GM12891 (cell line): ENCODE measurements around the gene TMBIM1.

Experiments used
- PAX5 ChIP-seq: IDR thresholded peaks from 2 replicates; pipeline ENCODE4 v1.6.1; 2011; ENCODE audit warnings: low read length, moderate library complexity, mild to moderate bottlenecking; ENCODE audit not compliant: insufficient read depth, severe bottlenecking
- POLR2A ChIP-seq: IDR thresholded peaks from 2 replicates; pipeline ENCODE4 v1.6.1; 2011; ENCODE audit warnings: low read depth, low read length, control low read depth
- POLR2AphosphoS5 ChIP-seq: IDR thresholded peaks from 2 replicates; pipeline ENCODE4 v1.6.1; 2011; ENCODE audit warnings: low read depth, low read length, control low read depth
- SPI1 ChIP-seq: IDR thresholded peaks from 2 replicates; pipeline ENCODE4 v1.6.1; 2011; ENCODE audit warnings: low read depth, low read length, control low read depth
- TAF1 ChIP-seq: IDR thresholded peaks from 2 replicates; pipeline ENCODE4 v1.6.1; 2011; ENCODE audit warnings: low read depth, low read length, control low read depth

GRCh38 chr2:218270721-218271486, 21.4 kb downstream of the TMBIM1 start:
- TF ChIP-seq TAF1 (no peak), SPI1 (no peak), POLR2AphosphoS5 (no peak), POLR2A (no peak), PAX5 (no peak)
